ENCODE measurements around the gene PODNL1. TPM values are rescaled to one million over a fixed set of nuclear protein-coding genes. Genes with fewer than 3 reads are reported as not detected.

Gene PODNL1
- total and polyA plus RNA-seq, 2 of the 8 experiments (the other 6 are each of a cell fraction or from before 2014, with no cell fraction given): 1.0 to 1.5 TPM

GRCh38 chr19:13918726-13919411 lies 19.3 kb downstream of the PODNL1 start (continued):
- TF ChIP-seq, protein P1, sequence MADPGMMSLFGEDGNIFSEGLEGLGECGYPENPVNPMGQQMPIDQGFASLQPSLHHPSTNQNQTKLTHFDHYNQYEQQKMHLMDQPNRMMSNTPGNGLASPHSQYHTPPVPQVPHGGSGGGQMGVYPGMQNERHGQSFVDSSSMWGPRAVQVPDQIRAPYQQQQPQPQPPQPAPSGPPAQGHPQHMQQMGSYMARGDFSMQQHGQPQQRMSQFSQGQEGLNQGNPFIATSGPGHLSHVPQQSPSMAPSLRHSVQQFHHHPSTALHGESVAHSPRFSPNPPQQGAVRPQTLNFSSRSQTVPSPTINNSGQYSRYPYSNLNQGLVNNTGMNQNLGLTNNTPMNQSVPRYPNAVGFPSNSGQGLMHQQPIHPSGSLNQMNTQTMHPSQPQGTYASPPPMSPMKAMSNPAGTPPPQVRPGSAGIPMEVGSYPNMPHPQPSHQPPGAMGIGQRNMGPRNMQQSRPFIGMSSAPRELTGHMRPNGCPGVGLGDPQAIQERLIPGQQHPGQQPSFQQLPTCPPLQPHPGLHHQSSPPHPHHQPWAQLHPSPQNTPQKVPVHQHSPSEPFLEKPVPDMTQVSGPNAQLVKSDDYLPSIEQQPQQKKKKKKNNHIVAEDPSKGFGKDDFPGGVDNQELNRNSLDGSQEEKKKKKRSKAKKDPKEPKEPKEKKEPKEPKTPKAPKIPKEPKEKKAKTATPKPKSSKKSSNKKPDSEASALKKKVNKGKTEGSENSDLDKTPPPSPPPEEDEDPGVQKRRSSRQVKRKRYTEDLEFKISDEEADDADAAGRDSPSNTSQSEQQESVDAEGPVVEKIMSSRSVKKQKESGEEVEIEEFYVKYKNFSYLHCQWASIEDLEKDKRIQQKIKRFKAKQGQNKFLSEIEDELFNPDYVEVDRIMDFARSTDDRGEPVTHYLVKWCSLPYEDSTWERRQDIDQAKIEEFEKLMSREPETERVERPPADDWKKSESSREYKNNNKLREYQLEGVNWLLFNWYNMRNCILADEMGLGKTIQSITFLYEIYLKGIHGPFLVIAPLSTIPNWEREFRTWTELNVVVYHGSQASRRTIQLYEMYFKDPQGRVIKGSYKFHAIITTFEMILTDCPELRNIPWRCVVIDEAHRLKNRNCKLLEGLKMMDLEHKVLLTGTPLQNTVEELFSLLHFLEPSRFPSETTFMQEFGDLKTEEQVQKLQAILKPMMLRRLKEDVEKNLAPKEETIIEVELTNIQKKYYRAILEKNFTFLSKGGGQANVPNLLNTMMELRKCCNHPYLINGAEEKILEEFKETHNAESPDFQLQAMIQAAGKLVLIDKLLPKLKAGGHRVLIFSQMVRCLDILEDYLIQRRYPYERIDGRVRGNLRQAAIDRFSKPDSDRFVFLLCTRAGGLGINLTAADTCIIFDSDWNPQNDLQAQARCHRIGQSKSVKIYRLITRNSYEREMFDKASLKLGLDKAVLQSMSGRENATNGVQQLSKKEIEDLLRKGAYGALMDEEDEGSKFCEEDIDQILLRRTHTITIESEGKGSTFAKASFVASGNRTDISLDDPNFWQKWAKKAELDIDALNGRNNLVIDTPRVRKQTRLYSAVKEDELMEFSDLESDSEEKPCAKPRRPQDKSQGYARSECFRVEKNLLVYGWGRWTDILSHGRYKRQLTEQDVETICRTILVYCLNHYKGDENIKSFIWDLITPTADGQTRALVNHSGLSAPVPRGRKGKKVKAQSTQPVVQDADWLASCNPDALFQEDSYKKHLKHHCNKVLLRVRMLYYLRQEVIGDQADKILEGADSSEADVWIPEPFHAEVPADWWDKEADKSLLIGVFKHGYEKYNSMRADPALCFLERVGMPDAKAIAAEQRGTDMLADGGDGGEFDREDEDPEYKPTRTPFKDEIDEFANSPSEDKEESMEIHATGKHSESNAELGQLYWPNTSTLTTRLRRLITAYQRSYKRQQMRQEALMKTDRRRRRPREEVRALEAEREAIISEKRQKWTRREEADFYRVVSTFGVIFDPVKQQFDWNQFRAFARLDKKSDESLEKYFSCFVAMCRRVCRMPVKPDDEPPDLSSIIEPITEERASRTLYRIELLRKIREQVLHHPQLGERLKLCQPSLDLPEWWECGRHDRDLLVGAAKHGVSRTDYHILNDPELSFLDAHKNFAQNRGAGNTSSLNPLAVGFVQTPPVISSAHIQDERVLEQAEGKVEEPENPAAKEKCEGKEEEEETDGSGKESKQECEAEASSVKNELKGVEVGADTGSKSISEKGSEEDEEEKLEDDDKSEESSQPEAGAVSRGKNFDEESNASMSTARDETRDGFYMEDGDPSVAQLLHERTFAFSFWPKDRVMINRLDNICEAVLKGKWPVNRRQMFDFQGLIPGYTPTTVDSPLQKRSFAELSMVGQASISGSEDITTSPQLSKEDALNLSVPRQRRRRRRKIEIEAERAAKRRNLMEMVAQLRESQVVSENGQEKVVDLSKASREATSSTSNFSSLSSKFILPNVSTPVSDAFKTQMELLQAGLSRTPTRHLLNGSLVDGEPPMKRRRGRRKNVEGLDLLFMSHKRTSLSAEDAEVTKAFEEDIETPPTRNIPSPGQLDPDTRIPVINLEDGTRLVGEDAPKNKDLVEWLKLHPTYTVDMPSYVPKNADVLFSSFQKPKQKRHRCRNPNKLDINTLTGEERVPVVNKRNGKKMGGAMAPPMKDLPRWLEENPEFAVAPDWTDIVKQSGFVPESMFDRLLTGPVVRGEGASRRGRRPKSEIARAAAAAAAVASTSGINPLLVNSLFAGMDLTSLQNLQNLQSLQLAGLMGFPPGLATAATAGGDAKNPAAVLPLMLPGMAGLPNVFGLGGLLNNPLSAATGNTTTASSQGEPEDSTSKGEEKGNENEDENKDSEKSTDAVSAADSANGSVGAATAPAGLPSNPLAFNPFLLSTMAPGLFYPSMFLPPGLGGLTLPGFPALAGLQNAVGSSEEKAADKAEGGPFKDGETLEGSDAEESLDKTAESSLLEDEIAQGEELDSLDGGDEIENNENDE (IDR thresholded peaks at IDR 0.05; ENCODE audit: insufficient replicate concordance, low read length): no peak
- no peak for TF ChIP-seq POLR2A (IDR thresholded peaks at IDR 0.05; ENCODE audit: control extremely low read depth in 1 of 2, low read depth in 2 of 2, low read length in 2 of 2)
- no peak for TF ChIP-seq SRF (IDR thresholded peaks at IDR 0.05; ENCODE audit: low read depth, low read length)
- no peak for TF ChIP-seq TBP (IDR thresholded peaks at IDR 0.05; ENCODE audit: low read depth, low read length)
- no peak for TF ChIP-seq SIRT6 (IDR thresholded peaks at IDR 0.05; ENCODE audit: low read length)
- no peak for TF ChIP-seq TAF1 (IDR thresholded peaks at IDR 0.05; ENCODE audit: low read depth, low read length)
- TF ChIP-seq SIX5 (IDR thresholded peaks at IDR 0.05; ENCODE audit: low read depth, low read length): no peak
- TF ChIP-seq ATF3 (IDR thresholded peaks at IDR 0.05; ENCODE audit: insufficient read depth, low read depth, low read length): no peak
- no peak for TF ChIP-seq EP300 (IDR thresholded peaks at IDR 0.05; ENCODE audit: borderline replicate concordance in 1 of 2, low read depth in 2 of 2, low read length in 2 of 2)
- TF ChIP-seq SP2 (IDR thresholded peaks at IDR 0.05; ENCODE audit: low read length): no peak

Data from H1 (cell line).